Gastroesophageal sphincter (tissue), 3 donors: ENCODE measurements around the gene ATXN3.

ENCODE experiments used
- CTCF ChIP-seq, 4 experiments: fragments of 200-600 bp in 2 of 4; fragments of 450-650 bp in 2 of 4; sonication (generic) in 1 of 4; IDR thresholded peaks; one replicate each; pipeline ENCODE4 v1.5.1; 2017 to 2019; ENCODE audit warnings: antibody characterized with exemption in 4 of 4, mild to moderate bottlenecking in 2 of 4, moderate library complexity in 2 of 4
- EP300 ChIP-seq: sonication (generic); formaldehyde crosslinking; IDR thresholded peaks from one replicate; pipeline ENCODE4 v1.6.1; 2017; ENCODE audit warnings: antibody characterized with exemption, mild to moderate bottlenecking
- POLR2A ChIP-seq, 2 donors: fragments of 450-650 bp; IDR thresholded peaks; one replicate each; pipeline ENCODE4 v1.6.1; 2017; ENCODE audit warnings: antibody characterized with exemption in 2 of 2, mild to moderate bottlenecking in 2 of 2, moderate library complexity in 1 of 2
- POLR2AphosphoS5 ChIP-seq: sonication (generic); formaldehyde crosslinking; IDR thresholded peaks from one replicate; pipeline ENCODE4 v1.6.1; 2017; ENCODE audit warnings: antibody characterized with exemption

GRCh38 chr14:92074555-92074954 is 31.8 kb downstream of the ATXN3 start:
- TF ChIP-seq POLR2A (IDR thresholded peaks at IDR 0.05) (no peak), EP300 (no peak), POLR2AphosphoS5 (no peak), CTCF (IDR thresholded peaks at IDR 0.05) (no peak)
